ENCODE data around the gene VDAC2.

- TF ChIP-seq CTCF (IDR thresholded peaks at IDR 0.05 in 4 of 5, conservative IDR thresholded peaks at IDR 0.05 in 1 of 5) (no peak), POLR2A (IDR thresholded peaks at IDR 0.05) (no peak)
Observed at GRCh38 chr10:75197066-75197465, 13.5 kb upstream of the VDAC2 start.
